ENCODE measurements around the gene MRM3.

Gene MRM3

GRCh38 chr17:830381-830780 is 48.2 kb downstream of the MRM3 start:
- 0 out of 2 replicates have a peak, but pooled peaks cover 6% of the 10 kb centered on the region for H3K27me3 ChIP-seq (ENCODE audit: insufficient read depth, low read length)
- no peak overlapping the region for H3K4me3 ChIP-seq (ENCODE audit: low read depth, low read length, poor library complexity, severe bottlenecking)
- no peaks in the 10 kb centered on the region for H3F3A ChIP-seq (ENCODE audit: insufficient read depth, low read length)
- H3K9me3 ChIP-seq (ENCODE audit: low read length), result no peaks in the 10 kb centered on the region; the same call in 1 of the 2 replicates
- no peaks in the 10 kb centered on the region for H3K9me2 ChIP-seq (ENCODE audit: low read depth, low read length)
- no peaks in the 10 kb centered on the region for H4K20me1 ChIP-seq (ENCODE audit: insufficient read depth, low read length)
- H3K79me2 ChIP-seq (ENCODE audit: insufficient read depth, low read length), result no peaks in the 10 kb centered on the region
- H3K9ac ChIP-seq (ENCODE audit: low read length), result no peak overlapping the region
- H3K27ac ChIP-seq (ENCODE audit: low read depth, low read length, poor library complexity, severe bottlenecking), result no peak overlapping the region
- no peak overlapping the region for H2AFZ ChIP-seq (ENCODE audit: low read length)
- TF ChIP-seq EZH2 (IDR thresholded peaks at IDR 0.05; ENCODE audit: borderline replicate concordance, low read length), result no peak
- TF ChIP-seq, protein P1, sequence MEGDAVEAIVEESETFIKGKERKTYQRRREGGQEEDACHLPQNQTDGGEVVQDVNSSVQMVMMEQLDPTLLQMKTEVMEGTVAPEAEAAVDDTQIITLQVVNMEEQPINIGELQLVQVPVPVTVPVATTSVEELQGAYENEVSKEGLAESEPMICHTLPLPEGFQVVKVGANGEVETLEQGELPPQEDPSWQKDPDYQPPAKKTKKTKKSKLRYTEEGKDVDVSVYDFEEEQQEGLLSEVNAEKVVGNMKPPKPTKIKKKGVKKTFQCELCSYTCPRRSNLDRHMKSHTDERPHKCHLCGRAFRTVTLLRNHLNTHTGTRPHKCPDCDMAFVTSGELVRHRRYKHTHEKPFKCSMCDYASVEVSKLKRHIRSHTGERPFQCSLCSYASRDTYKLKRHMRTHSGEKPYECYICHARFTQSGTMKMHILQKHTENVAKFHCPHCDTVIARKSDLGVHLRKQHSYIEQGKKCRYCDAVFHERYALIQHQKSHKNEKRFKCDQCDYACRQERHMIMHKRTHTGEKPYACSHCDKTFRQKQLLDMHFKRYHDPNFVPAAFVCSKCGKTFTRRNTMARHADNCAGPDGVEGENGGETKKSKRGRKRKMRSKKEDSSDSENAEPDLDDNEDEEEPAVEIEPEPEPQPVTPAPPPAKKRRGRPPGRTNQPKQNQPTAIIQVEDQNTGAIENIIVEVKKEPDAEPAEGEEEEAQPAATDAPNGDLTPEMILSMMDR (IDR thresholded peaks at IDR 0.05; ENCODE audit: low read length), result no peak
- H3K4me1 ChIP-seq (ENCODE audit: insufficient read depth, low read length, severe bottlenecking), result no peaks in the 10 kb centered on the region
- no peak overlapping the region for H3K4me2 ChIP-seq (ENCODE audit: low read length)
- no peaks in the 10 kb centered on the region for H3K36me3 ChIP-seq (ENCODE audit: insufficient read depth, low read length)

DNA sequence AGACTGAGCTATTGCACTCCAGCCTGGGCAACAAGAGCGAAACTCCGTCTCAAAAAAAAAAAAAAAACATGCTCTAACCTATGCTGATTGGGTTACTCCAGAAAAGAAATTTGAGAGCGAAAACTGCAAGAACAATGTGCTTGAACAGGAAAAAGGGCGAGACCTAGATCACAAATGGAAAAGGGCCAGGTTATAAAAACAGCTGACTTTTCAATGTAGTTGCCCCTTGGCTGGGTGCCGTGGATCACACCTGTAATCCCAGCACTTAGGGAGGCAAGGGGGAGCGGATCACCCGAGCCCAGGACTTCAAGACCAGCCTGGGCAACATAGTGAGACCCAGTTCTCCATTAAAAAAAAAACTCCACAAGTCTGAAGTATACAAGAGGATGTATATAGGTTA is 48.8 kb downstream of the MRM3 start:
- 0 out of 2 replicates have a peak, but pooled peaks cover 6% of the 10 kb centered on the region for H3K27me3 ChIP-seq (ENCODE audit: insufficient read depth, low read length)
- H3F3A ChIP-seq (ENCODE audit: insufficient read depth, low read length), result no peaks in the 10 kb centered on the region
- H3K4me1 ChIP-seq (ENCODE audit: insufficient read depth, low read length, severe bottlenecking), result no peaks in the 10 kb centered on the region
- no peak overlapping the region for H3K4me3 ChIP-seq (ENCODE audit: low read depth, low read length, poor library complexity, severe bottlenecking)
- no peaks in the 10 kb centered on the region; the same call in 1 of the 2 replicates for H3K9me3 ChIP-seq (ENCODE audit: low read length)
- TF ChIP-seq, protein P1 (IDR thresholded peaks at IDR 0.05; ENCODE audit: low read length), result no peak
- no peak for TF ChIP-seq EZH2 (IDR thresholded peaks at IDR 0.05; ENCODE audit: borderline replicate concordance, low read length)
- H4K20me1 ChIP-seq (ENCODE audit: insufficient read depth, low read length), result no peaks in the 10 kb centered on the region
- no peaks in the 10 kb centered on the region for H3K9me2 ChIP-seq (ENCODE audit: low read depth, low read length)
- H2AFZ ChIP-seq (ENCODE audit: low read length), result no peak overlapping the region
- no peak overlapping the region for H3K27ac ChIP-seq (ENCODE audit: low read depth, low read length, poor library complexity, severe bottlenecking)
- no peaks in the 10 kb centered on the region for H3K79me2 ChIP-seq (ENCODE audit: insufficient read depth, low read length)
- no peak overlapping the region for H3K4me2 ChIP-seq (ENCODE audit: low read length)
- no peaks in the 10 kb centered on the region for H3K36me3 ChIP-seq (ENCODE audit: insufficient read depth, low read length)
- no peak overlapping the region for H3K9ac ChIP-seq (ENCODE audit: low read length)

GRCh38 chr17:834136-834535 is 52.0 kb downstream of the MRM3 start:
- H3K9ac ChIP-seq (ENCODE audit: low read length), result no peak overlapping the region
- no peaks in the 10 kb centered on the region; the same call in 1 of the 2 replicates for H3K9me3 ChIP-seq (ENCODE audit: low read length)
- no peaks in the 10 kb centered on the region; the same call in 1 of the 2 replicates for H3K36me3 ChIP-seq (ENCODE audit: insufficient read depth, low read length)
- no peaks in the 10 kb centered on the region for H3K9me2 ChIP-seq (ENCODE audit: low read depth, low read length)
- H3K4me2 ChIP-seq (ENCODE audit: low read length), result no peak overlapping the region
- H3K4me3 ChIP-seq (ENCODE audit: low read depth, low read length, poor library complexity, severe bottlenecking), result no peak overlapping the region
- no peaks in the 10 kb centered on the region for H3K79me2 ChIP-seq (ENCODE audit: insufficient read depth, low read length)
- no peaks in the 10 kb centered on the region for H3K4me1 ChIP-seq (ENCODE audit: insufficient read depth, low read length, severe bottlenecking)
- no peak overlapping the region for H3K27ac ChIP-seq (ENCODE audit: low read depth, low read length, poor library complexity, severe bottlenecking)
- H4K20me1 ChIP-seq (ENCODE audit: insufficient read depth, low read length), result no peaks in the 10 kb centered on the region
- no peak overlapping the region for H2AFZ ChIP-seq (ENCODE audit: low read length)
- TF ChIP-seq EZH2 (IDR thresholded peaks at IDR 0.05; ENCODE audit: borderline replicate concordance, low read length), result no peak
- TF ChIP-seq, protein P1 (IDR thresholded peaks at IDR 0.05; ENCODE audit: low read length), result no peak
- H3K27me3 ChIP-seq (ENCODE audit: insufficient read depth, low read length), result 0 out of 2 replicates have a peak, but pooled peaks cover 6% of the 10 kb centered on the region
- H3F3A ChIP-seq (ENCODE audit: insufficient read depth, low read length), result no peaks in the 10 kb centered on the region

Data from OCI-LY1 (cell line).